SJSA1 (cell line): ENCODE measurements around the gene ABCC3. TPM values are rescaled to one million over a fixed set of nuclear protein-coding genes. Genes with fewer than 3 reads are reported as not detected.

Source experiments
- DNase-seq, 2 experiments: peaks; one replicate each; pipeline ENCODE4 v3.0.0-alpha.2; 2015 to 2020; ENCODE audit warnings: low spot score in 2 of 2, low read depth in 1 of 2
- H3K27ac ChIP-seq: fragments of 250-450 bp; sonication (Bioruptor Pico); 2 replicates; pipeline ENCODE4 v1.5.1; 2020; ENCODE audit warnings: mild to moderate bottlenecking, moderate library complexity
- H3K27me3 ChIP-seq: fragments of 250-450 bp; sonication (Bioruptor Pico); replicated peaks from 2 replicates; pipeline ENCODE4 v1.5.1; 2020; ENCODE audit warnings: mild to moderate bottlenecking, moderate library complexity
- H3K36me3 ChIP-seq: fragments of 250-450 bp; sonication (Bioruptor Pico); 2 replicates; pipeline ENCODE4 v1.5.1; 2020; ENCODE audit warnings: mild to moderate bottlenecking
- H3K4me1 ChIP-seq: fragments of 250-450 bp; sonication (Bioruptor Pico); replicated peaks from 2 replicates; pipeline ENCODE4 v1.6.1; 2021; ENCODE audit warnings: mild to moderate bottlenecking
- H3K4me3 ChIP-seq: fragments of 250-450 bp; sonication (Bioruptor Pico); 2 replicates; pipeline ENCODE4 v1.5.1; 2020; ENCODE audit warnings: mild to moderate bottlenecking
- H3K9me3 ChIP-seq: fragments of 250-450 bp; sonication (Bioruptor Pico); replicated peaks from 2 replicates; pipeline ENCODE4 v1.5.1; 2020; ENCODE audit warnings: mild to moderate bottlenecking
- total RNA-seq: library from RNA; depleted of rRNA; stranded (reverse); fragments of >200 nt; shearing (Covaris generic); gene quantifications from 2 replicates; pipeline ENCODE4 v1.2.3, GENCODE V29; 2014

The ABCC3 gene
- total RNA-seq, 1 experiment from 2014 or later: 9.6 TPM

- peaks cover 37% of the 10 kb centered on the region for H3K4me1 ChIP-seq
- no peak for DNase-seq
- H3K9me3 ChIP-seq: no peaks in the 10 kb centered on the region
- H3K27ac ChIP-seq: no peak overlapping the region
- no peak overlapping the region for H3K4me3 ChIP-seq
- 0 out of 2 replicates have a peak, but pooled peaks cover 4% of the 10 kb centered on the region for H3K36me3 ChIP-seq
- H3K27me3 ChIP-seq: no peaks in the 10 kb centered on the region
Observed at GRCh38 chr17:50665838-50666237, 31.2 kb downstream of the ABCC3 start.

- no peak overlapping the region for H3K27ac ChIP-seq
- no peak overlapping the region for H3K4me3 ChIP-seq
- H3K27me3 ChIP-seq: no peaks in the 10 kb centered on the region
- no peaks in the 10 kb centered on the region for H3K36me3 ChIP-seq
- H3K4me1 ChIP-seq: peaks cover 33% of the 10 kb centered on the region
- H3K9me3 ChIP-seq: no peaks in the 10 kb centered on the region
- no peak for DNase-seq
Observed at GRCh38 chr17:50666316-50666715, 31.6 kb downstream of the ABCC3 start.

GRCh38 chr17:50667259-50668024 lies 32.8 kb downstream of the ABCC3 start:
- H3K9me3 ChIP-seq: no peaks in the 10 kb centered on the region
- no peaks in the 10 kb centered on the region for H3K36me3 ChIP-seq
- H3K27ac ChIP-seq: peak overlapping the region; percentile 80
- DNase-seq: no peak
- no peaks in the 10 kb centered on the region for H3K27me3 ChIP-seq
- H3K4me1 ChIP-seq: peaks cover 21% of the 10 kb centered on the region
- H3K4me3 ChIP-seq: no peak overlapping the region

- Histone ChIP-seq H3K36me3 (no peaks in the 10 kb centered on the region), H3K9me3 (no peaks in the 10 kb centered on the region), H3K4me3 (no peak overlapping the region), H3K27me3 (no peaks in the 10 kb centered on the region), H3K4me1 (peaks cover 17% of the 10 kb centered on the region), H3K27ac (peak overlapping the region; percentile 80)
- peak in 1 of 2 experiments; percentile 45 for DNase-seq
Observed at GRCh38 chr17:50668025-50668837, 33.5 kb downstream of the ABCC3 start.

GRCh38 chr17:50668838-50669581 lies 34.3 kb downstream of the ABCC3 start:
- Histone ChIP-seq H3K4me3 (no peak overlapping the region), H3K27ac (peak overlapping the region; percentile 80), H3K4me1 (peaks cover 17% of the 10 kb centered on the region), H3K9me3 (no peaks in the 10 kb centered on the region), H3K36me3 (no peaks in the 10 kb centered on the region), H3K27me3 (no peaks in the 10 kb centered on the region)
- DNase-seq: no peak

- peaks cover 17% of the 10 kb centered on the region for H3K4me1 ChIP-seq
- no peak overlapping the region for H3K27ac ChIP-seq
- no peaks in the 10 kb centered on the region for H3K27me3 ChIP-seq
- H3K4me3 ChIP-seq: no peak overlapping the region
- no peak for DNase-seq
- H3K9me3 ChIP-seq: no peaks in the 10 kb centered on the region
- no peaks in the 10 kb centered on the region for H3K36me3 ChIP-seq
Observed at GRCh38 chr17:50672071-50672470, 37.4 kb downstream of the ABCC3 start.

GRCh38 chr17:50672831-50673551 lies 38.3 kb downstream of the ABCC3 start:
- Histone ChIP-seq H3K4me1 (peaks cover 10% of the 10 kb centered on the region), H3K27me3 (no peaks in the 10 kb centered on the region), H3K27ac (no peak overlapping the region), H3K4me3 (no peak overlapping the region), H3K36me3 (no peaks in the 10 kb centered on the region), H3K9me3 (no peaks in the 10 kb centered on the region)
- DNase-seq: no peak

GRCh38 chr17:50675190-50675589 lies 40.5 kb downstream of the ABCC3 start:
- Histone ChIP-seq H3K9me3 (no peaks in the 10 kb centered on the region), H3K27ac (no peak overlapping the region), H3K4me3 (no peak overlapping the region), H3K36me3 (no peaks in the 10 kb centered on the region), H3K27me3 (no peaks in the 10 kb centered on the region), H3K4me1 (no peaks in the 10 kb centered on the region)
- DNase-seq: no peak

GRCh38 chr17:50675627-50676026 lies 40.9 kb downstream of the ABCC3 start:
- H3K4me3 ChIP-seq: no peak overlapping the region
- no peak overlapping the region for H3K27ac ChIP-seq
- H3K27me3 ChIP-seq: no peaks in the 10 kb centered on the region
- H3K9me3 ChIP-seq: no peaks in the 10 kb centered on the region
- DNase-seq: no peak
- H3K4me1 ChIP-seq: peaks cover 2% of the 10 kb centered on the region; the same call in 1 of the 2 replicates
- no peaks in the 10 kb centered on the region for H3K36me3 ChIP-seq

- Histone ChIP-seq H3K9me3 (no peaks in the 10 kb centered on the region), H3K27ac (no peak overlapping the region), H3K4me1 (peaks cover 8% of the 10 kb centered on the region), H3K4me3 (no peak overlapping the region), H3K36me3 (no peaks in the 10 kb centered on the region), H3K27me3 (no peaks in the 10 kb centered on the region)
- DNase-seq: no peak
Observed at GRCh38 chr17:50676065-50676975, 41.6 kb downstream of the ABCC3 start.

GRCh38 chr17:50677851-50678375 lies 43.2 kb downstream of the ABCC3 start:
- DNase-seq: peak in 1 of 2 experiments; percentile 43
- Histone ChIP-seq H3K4me1 (peaks cover 11% of the 10 kb centered on the region), H3K27ac (no peak overlapping the region), H3K27me3 (no peaks in the 10 kb centered on the region), H3K4me3 (no peak overlapping the region), H3K36me3 (no peaks in the 10 kb centered on the region), H3K9me3 (no peaks in the 10 kb centered on the region)

- no peak for DNase-seq
Observed at GRCh38 chr17:50679008-50679544, 44.4 kb downstream of the ABCC3 start.

More at GRCh38 chr17:50679008-50679544, 44.4 kb downstream of the ABCC3 start:
- no peaks in the 10 kb centered on the region for H3K9me3 ChIP-seq
- H3K27ac ChIP-seq: no peak overlapping the region
- H3K4me3 ChIP-seq: no peak overlapping the region
- H3K27me3 ChIP-seq: no peaks in the 10 kb centered on the region
- no peaks in the 10 kb centered on the region for H3K36me3 ChIP-seq
- peaks cover 11% of the 10 kb centered on the region for H3K4me1 ChIP-seq
